Measurements from ENCODE around the gene NOSTRIN. TPM values are rescaled to one million over a fixed set of nuclear protein-coding genes. Genes with fewer than 3 reads are reported as not detected.

The NOSTRIN gene
- total and polyA plus RNA-seq, 2 of the 8 experiments (the other 6 are each of a cell fraction or from before 2014, with no cell fraction given): not detected

GRCh38 chr2:168794968-168795367 is 7.5 kb upstream of the NOSTRIN start:
- Histone ChIP-seq H3K4me2 (ENCODE audit: insufficient read depth in 1 of 2, low read depth in 2 of 2, low read length in 2 of 2) (no peak overlapping the region), H4K91ac (replicated peaks; ENCODE audit: insufficient read length, low read length) (no peak overlapping the region), H3K4ac (replicated peaks; ENCODE audit: insufficient read length, low read depth, low read length) (no peak overlapping the region), H3K23ac (ENCODE audit: insufficient read length) (no peak overlapping the region), H4K20me1 (replicated peaks in 1 of 2; ENCODE audit: control insufficient read depth in 1 of 2, insufficient read depth in 2 of 2, low read length in 2 of 2) (no peaks in the 10 kb centered on the region), H3K9me3 (ENCODE audit: insufficient read depth in 2 of 2, low read depth in 1 of 2, low read length in 1 of 2) (no peaks in the 10 kb centered on the region), H3K56ac (replicated peaks; ENCODE audit: insufficient read length, low read depth, low read length) (no peak overlapping the region), H2BK120ac (replicated peaks; ENCODE audit: low read depth, low read length) (no peak overlapping the region), H3K18ac (ENCODE audit: extremely low read depth, low read length) (no peak overlapping the region), H3K79me1 (ENCODE audit: low read depth, low read length) (no peaks in the 10 kb centered on the region), H3K27me3 (replicated peaks in 1 of 4; ENCODE audit: control insufficient read depth in 3 of 4, extremely low read depth in 1 of 4, insufficient read depth in 3 of 4, low read length in 3 of 4) (no peaks in the 10 kb centered on the region), H3K79me2 (ENCODE audit: control insufficient read depth in 1 of 2, insufficient read depth in 2 of 2, low read length in 2 of 2) (no peaks in the 10 kb centered on the region), H2BK20ac (ENCODE audit: low read length) (no peak overlapping the region), H3K36me3 (ENCODE audit: control insufficient read depth in 2 of 4, insufficient read depth in 4 of 4, low read length in 3 of 4) (no peaks in the 10 kb centered on the region), H2BK12ac (ENCODE audit: low read depth, low read length) (no peak overlapping the region), H3K14ac (ENCODE audit: insufficient read length) (no peak overlapping the region), H3K27ac (ENCODE audit: low read depth, low read length) (no peak overlapping the region), H3K4me3 (ENCODE audit: extremely low read depth in 1 of 4, insufficient read depth in 2 of 4, low read depth in 3 of 4, low read length in 4 of 4) (no peak overlapping the region), H3K9ac (replicated peaks in 1 of 4; ENCODE audit: extremely low read depth in 1 of 4, low read depth in 3 of 4, low read length in 3 of 4) (no peak overlapping the region), H2AFZ (ENCODE audit: low read length) (no peak overlapping the region), H2BK5ac (ENCODE audit: low read depth, low read length) (no peak overlapping the region), H4K8ac (ENCODE audit: extremely low read depth, insufficient read depth, low read length) (no peak overlapping the region), H3K23me2 (ENCODE audit: low read depth, low read length) (no peaks in the 10 kb centered on the region), H2BK15ac (ENCODE audit: low read length) (no peak overlapping the region), H3K4me1 (replicated peaks in 1 of 4; ENCODE audit: control insufficient read depth in 3 of 4, insufficient read depth in 4 of 4, low read length in 3 of 4) (peaks cover 4 to 14% (median 10%) of the 10 kb centered on the region in 4 experiments; a peak in 5 of 7 replicates), H2AK5ac (ENCODE audit: low read depth, low read length) (no peak overlapping the region), H4K5ac (ENCODE audit: insufficient read length, low read depth, low read length) (no peak overlapping the region)
- ChIA-PET POLR2A (ENCODE audit: partially characterized antibody) (no interaction called here), CTCF (ENCODE audit: partially characterized antibody) (no interaction called here)
- FAIRE-seq (no peak), DNase-seq (ENCODE audit: low read depth in 1 of 2, low spot score in 2 of 2) (no peak)
- WGBS, 2 experiments (ENCODE audit: extremely low coverage in 1 of 2, insufficient coverage in 1 of 2, insufficient read length in 1 of 2, insufficient replicate concordance in 2 of 2, low coverage in 1 of 2, low lambda C conversion rate in 2 of 2, missing lambda C conversion rate in 1 of 2): 88% methylated on average over 1 of the region's 1 CpG; no CpG with 5 or more reads in 1 of the 2 experiments
- TF ChIP-seq POLR2AphosphoS5 (IDR thresholded peaks at IDR 0.05; ENCODE audit: low read depth, low read length) (no peak), EZH2 (IDR thresholded peaks at IDR 0.05; ENCODE audit: low read depth, low read length, severe bottlenecking) (no peak), RBBP5 (IDR thresholded peaks at IDR 0.05; ENCODE audit: borderline replicate concordance, low read depth, low read length) (no peak), MAFK (IDR thresholded peaks at IDR 0.05; ENCODE audit: low read depth, low read length) (no peak), CREB1 (IDR thresholded peaks at IDR 0.05) (no peak), CTBP2 (IDR thresholded peaks at IDR 0.05; ENCODE audit: borderline replicate concordance, insufficient read depth, insufficient read length, low read length) (no peak), SP2 (IDR thresholded peaks at IDR 0.05; ENCODE audit: low read length) (no peak), PHF8 (conservative IDR thresholded peaks at IDR 0.05; ENCODE audit: low read depth, low read length) (no peak), CEBPB (IDR thresholded peaks at IDR 0.05; ENCODE audit: low read depth, low read length) (no peak), SP1 (IDR thresholded peaks at IDR 0.05; ENCODE audit: low read depth, low read length) (no peak), POLR2A (IDR thresholded peaks at IDR 0.05; ENCODE audit: control extremely low read depth in 1 of 2, low read depth in 2 of 2, low read length in 2 of 2) (no peak), CHD2 (IDR thresholded peaks at IDR 0.05; ENCODE audit: low read length) (no peak)

All from H1 (cell line).